Measurements from ENCODE around the gene MMP17. TPM values are rescaled to one million over a fixed set of nuclear protein-coding genes. Genes with fewer than 3 reads are reported as not detected.
A peak's percentile ranks its signal among the peaks of the same experiment; 100 is the strongest.

Gene MMP17
- polyA plus RNA-seq, 1 experiment = 13.7 TPM

DNA sequence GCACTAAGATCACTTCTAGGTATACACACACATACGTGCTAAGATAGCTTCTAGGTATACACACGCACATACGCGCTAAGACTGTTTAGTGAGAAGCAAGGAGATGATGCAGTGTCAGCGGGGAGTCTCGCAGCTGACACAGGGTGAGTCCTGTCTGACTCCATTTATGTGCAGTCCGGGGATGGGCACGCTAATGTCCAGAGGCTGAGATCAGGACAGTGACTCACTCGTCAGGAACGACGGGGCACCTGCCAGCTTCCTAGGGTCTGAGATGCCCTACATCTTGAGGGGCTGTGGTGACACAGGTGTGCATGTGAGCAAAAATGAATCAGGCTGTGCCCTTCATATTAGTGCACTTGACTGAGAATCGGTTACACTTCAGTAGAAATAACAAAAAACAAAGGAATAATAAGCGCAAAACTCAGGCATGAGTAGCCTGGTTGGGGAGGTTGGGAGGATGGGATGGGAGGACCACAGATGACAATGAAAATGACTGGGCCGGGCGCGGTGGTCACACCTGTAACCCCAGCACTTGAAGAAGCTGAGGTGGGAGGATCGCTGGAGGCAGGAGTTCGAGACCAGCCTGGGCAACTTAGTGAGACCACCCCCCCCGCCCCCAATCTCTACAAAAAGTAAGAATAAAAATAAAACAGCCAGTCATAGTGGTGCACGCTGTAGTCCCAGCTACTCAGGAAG lies 37.1 kb downstream of the MMP17 start:
- Histone ChIP-seq H3K27me3 (ENCODE audit: control insufficient read depth, insufficient read depth, low read length) (no peaks in the 10 kb centered on the region), H3K4me3 (ENCODE audit: low read depth, low read length) (no peak overlapping the region), H3K36me3 (ENCODE audit: control insufficient read depth, insufficient read depth, low read length) (no peaks in the 10 kb centered on the region)
- ChIA-PET CTCF (interaction anchor here (0.9 kb wide), 1 partner anchor 948 kb away, joined by 3 read pairs; no protein-coding TSS in a partner anchor), POLR2A (no interaction called here)
- TF ChIP-seq, protein P1, sequence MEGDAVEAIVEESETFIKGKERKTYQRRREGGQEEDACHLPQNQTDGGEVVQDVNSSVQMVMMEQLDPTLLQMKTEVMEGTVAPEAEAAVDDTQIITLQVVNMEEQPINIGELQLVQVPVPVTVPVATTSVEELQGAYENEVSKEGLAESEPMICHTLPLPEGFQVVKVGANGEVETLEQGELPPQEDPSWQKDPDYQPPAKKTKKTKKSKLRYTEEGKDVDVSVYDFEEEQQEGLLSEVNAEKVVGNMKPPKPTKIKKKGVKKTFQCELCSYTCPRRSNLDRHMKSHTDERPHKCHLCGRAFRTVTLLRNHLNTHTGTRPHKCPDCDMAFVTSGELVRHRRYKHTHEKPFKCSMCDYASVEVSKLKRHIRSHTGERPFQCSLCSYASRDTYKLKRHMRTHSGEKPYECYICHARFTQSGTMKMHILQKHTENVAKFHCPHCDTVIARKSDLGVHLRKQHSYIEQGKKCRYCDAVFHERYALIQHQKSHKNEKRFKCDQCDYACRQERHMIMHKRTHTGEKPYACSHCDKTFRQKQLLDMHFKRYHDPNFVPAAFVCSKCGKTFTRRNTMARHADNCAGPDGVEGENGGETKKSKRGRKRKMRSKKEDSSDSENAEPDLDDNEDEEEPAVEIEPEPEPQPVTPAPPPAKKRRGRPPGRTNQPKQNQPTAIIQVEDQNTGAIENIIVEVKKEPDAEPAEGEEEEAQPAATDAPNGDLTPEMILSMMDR (IDR thresholded peaks at IDR 0.05; ENCODE audit: insufficient read depth, low read depth, low read length) = no peak
- DNase-seq (ENCODE audit: low read depth) = no peak

DNA sequence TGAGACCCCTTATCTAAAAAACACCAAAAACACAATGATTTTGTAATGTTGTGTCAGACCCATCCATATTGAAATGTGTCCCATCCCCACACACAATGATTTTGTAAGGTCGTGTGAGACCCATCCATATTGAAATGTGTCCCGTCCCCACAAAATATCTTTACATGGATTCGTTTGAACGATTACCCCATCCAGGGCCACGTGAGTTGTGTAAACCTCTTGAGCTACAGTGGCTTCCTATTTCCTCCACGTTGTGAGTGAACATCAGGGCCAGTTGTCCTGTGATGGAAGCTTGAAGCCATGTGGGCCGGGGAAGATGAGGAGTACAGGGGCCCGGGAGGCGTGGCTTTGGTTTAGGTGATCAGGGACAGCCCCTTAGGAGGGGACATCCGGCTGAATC lies 39.3 kb downstream of the MMP17 start:
- no peak overlapping the region for H3K4me3 ChIP-seq (ENCODE audit: low read depth, low read length)
- POLR2A ChIA-PET = interaction anchor here (0.6 kb wide), 1 partner anchor 45 kb away, joined by 3 read pairs; no protein-coding TSS in a partner anchor
- TF ChIP-seq, protein P1 (IDR thresholded peaks at IDR 0.05; ENCODE audit: insufficient read depth, low read depth, low read length) = no peak
- DNase-seq (ENCODE audit: low read depth) = no peak
- no peaks in the 10 kb centered on the region for H3K27me3 ChIP-seq (ENCODE audit: control insufficient read depth, insufficient read depth, low read length)
- CTCF ChIA-PET = no interaction called here
- H3K36me3 ChIP-seq (ENCODE audit: control insufficient read depth, insufficient read depth, low read length) = no peaks in the 10 kb centered on the region

DNA sequence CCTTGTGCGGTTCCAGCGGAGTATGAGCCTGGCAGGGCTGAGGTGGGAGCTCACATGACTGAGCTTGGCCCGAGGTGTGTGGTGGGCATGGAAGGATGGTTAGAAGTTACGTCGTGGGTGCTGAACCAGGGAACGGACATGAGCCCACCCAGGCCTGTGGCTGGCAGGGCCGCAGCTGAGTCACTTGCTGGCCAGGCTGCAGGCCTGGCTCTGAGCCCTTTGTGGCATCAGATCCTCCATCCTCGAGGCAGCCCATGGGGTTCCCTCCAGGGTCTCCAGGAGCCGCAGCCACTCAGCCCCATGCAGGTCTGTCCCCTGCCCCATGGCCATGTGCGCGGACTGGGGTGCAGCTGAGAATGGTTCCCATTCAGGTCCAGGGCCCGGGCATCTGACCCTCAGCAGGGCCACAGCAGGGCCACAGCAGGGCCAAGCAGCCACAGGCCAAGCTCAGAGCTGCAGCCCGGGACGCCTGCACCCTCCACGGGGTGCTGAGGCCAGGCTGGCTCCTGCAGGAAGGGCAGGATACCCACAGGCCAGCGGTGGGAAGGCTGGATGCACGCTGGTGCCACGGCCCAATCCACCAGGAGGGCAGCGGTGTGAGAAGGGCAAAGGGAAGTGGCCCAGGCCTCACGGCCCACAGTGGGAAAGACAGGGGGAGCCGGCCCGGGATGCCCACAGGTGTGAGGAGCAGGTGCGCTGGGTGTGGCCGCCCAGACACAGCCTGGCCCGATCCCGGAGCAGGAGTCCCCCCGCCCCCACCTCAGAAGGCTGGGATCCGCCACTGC lies 39.9 kb downstream of the MMP17 start:
- TF ChIP-seq, protein P1 (IDR thresholded peaks at IDR 0.05; ENCODE audit: insufficient read depth, low read depth, low read length) = no peak
- Histone ChIP-seq H3K36me3 (ENCODE audit: control insufficient read depth, insufficient read depth, low read length) (no peaks in the 10 kb centered on the region), H3K4me3 (ENCODE audit: low read depth, low read length) (no peak overlapping the region), H3K27me3 (ENCODE audit: control insufficient read depth, insufficient read depth, low read length) (no peaks in the 10 kb centered on the region)
- ChIA-PET CTCF (no interaction called here), POLR2A (interaction anchor here (0.6 kb wide), 1 partner anchor 45 kb away, joined by 3 read pairs; no protein-coding TSS in a partner anchor)
- DNase-seq (ENCODE audit: low read depth) = no peak

DNA sequence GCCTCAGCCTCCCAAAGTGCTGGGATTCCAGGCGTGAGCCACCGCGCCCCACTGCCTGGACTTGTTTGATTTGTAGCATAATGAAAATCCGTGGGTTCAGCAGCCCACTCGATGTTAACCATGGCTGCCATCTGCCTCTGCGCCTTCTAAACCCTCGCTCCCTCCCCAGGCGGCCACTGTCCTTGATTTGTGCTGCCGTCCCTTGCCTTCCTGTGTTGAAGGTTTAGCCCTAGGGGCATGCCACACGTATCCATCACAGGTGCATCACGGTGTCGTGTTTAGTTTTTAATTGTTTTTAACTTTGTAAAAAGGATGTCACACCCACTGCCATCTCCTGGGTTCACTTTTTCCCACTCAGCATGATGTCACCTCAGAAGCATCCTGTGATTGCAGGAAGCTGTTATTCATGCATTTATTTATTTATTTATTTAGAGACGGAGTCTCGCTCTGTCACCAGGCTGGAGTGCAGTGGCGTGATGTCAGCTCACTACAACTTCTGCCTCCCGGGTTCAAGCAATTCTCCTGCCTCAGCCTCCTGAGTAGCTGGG lies 41.8 kb downstream of the MMP17 start:
- Histone ChIP-seq H3K4me3 (ENCODE audit: low read depth, low read length) (no peak overlapping the region), H3K27me3 (ENCODE audit: control insufficient read depth, insufficient read depth, low read length) (no peaks in the 10 kb centered on the region), H3K36me3 (ENCODE audit: control insufficient read depth, insufficient read depth, low read length) (no peaks in the 10 kb centered on the region)
- DNase-seq (ENCODE audit: low read depth) = peak; percentile 65
- ChIA-PET CTCF (interaction anchor here (0.8 kb wide), 1 partner anchor 27 kb away, joined by 3 read pairs; no protein-coding TSS in a partner anchor), POLR2A (no interaction called here)
- TF ChIP-seq, protein P1 (IDR thresholded peaks at IDR 0.05; ENCODE audit: insufficient read depth, low read depth, low read length) = no peak

DNA sequence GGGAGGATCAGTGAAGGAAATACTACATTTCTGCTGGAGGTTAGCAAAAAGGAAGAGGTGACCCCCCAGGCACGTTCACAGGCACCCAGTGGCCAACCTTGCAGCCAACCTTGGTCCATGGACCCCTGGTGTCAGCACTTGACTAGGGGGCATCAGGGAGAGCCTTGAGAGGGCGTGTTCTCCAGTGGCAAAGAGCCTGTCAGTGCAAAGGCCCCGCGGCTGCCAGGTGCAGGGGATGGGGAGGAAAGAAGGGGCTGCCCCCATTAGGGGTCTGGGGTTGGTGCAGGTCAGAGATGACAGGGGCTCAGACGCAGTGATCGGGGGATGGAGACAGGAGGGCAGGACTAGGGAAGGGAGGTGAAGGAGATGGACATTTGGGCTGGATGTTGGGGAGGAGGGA lies 43.5 kb downstream of the MMP17 start:
- no peak for DNase-seq (ENCODE audit: low read depth)
- Histone ChIP-seq H3K4me3 (ENCODE audit: low read depth, low read length) (no peak overlapping the region), H3K27me3 (ENCODE audit: control insufficient read depth, insufficient read depth, low read length) (no peaks in the 10 kb centered on the region), H3K36me3 (ENCODE audit: control insufficient read depth, insufficient read depth, low read length) (no peaks in the 10 kb centered on the region)
- POLR2A ChIA-PET = no interaction called here
- CTCF ChIA-PET = interaction anchor here (1.6 kb wide), 1 partner anchor 10 kb away, joined by 6 read pairs; no protein-coding TSS in a partner anchor
- TF ChIP-seq, protein P1 (IDR thresholded peaks at IDR 0.05; ENCODE audit: insufficient read depth, low read depth, low read length) = no peak
